Neural cell (in vitro differentiated cells): ENCODE results near the gene ACOX1.
"Not testable (repeated sequence)": the region's sequence is repeated elsewhere in the genome, so short reads cannot be mapped to it uniquely, and the experiment has no call there.

Experiments used
- CTCF ChIP-seq: fragments of 450-650 bp; IDR thresholded peaks from 2 replicates; pipeline ENCODE4 v1.5.1; 2014; ENCODE audit warnings: antibody characterized with exemption, mild to moderate bottlenecking, moderate library complexity; ENCODE audit not compliant: poor library complexity, severe bottlenecking
- EP300 ChIP-seq: fragments of 450-650 bp; conservative IDR thresholded peaks from 2 replicates; pipeline ENCODE4 v1.6.1; 2014; ENCODE audit warnings: antibody characterized with exemption, mild to moderate bottlenecking, moderate library complexity; ENCODE audit not compliant: poor library complexity, severe bottlenecking
- MXI1 ChIP-seq: fragments of 450-650 bp; conservative IDR thresholded peaks from 2 replicates; pipeline ENCODE4 v1.6.1; 2014; ENCODE audit warnings: antibody characterized with exemption, mild to moderate bottlenecking; ENCODE audit not compliant: poor library complexity, severe bottlenecking
- POLR2AphosphoS5 ChIP-seq: IDR thresholded peaks from 2 replicates; pipeline ENCODE4 v1.6.1; 2012
- RAD21 ChIP-seq: fragments of 450-650 bp; conservative IDR thresholded peaks from 2 replicates; pipeline ENCODE4 v1.6.1; 2014; ENCODE audit warnings: antibody characterized with exemption, mild to moderate bottlenecking, moderate library complexity
- REST ChIP-seq: IDR thresholded peaks from 2 replicates; pipeline ENCODE4 v1.6.1; 2012; ENCODE audit warnings: borderline replicate concordance
- SMC3 ChIP-seq: fragments of 450-650 bp; conservative IDR thresholded peaks from 2 replicates; pipeline ENCODE4 v1.6.1; 2014; ENCODE audit warnings: antibody characterized with exemption, mild to moderate bottlenecking, moderate library complexity; ENCODE audit not compliant: poor library complexity
- TAF1 ChIP-seq: IDR thresholded peaks from 2 replicates; pipeline ENCODE4 v1.6.1; 2012; ENCODE audit warnings: low read depth

- TF ChIP-seq CTCF, TAF1, RAD21, EP300, POLR2AphosphoS5, REST, SMC3, MXI1: not testable (repeated sequence)
These were observed 3.8 kb downstream of the ACOX1 start for GRCh38 chr17:75975187-75975586.
